GM20000 (cell line): ENCODE data around the gene SNPH.

Experiments used
- DNase-seq: peaks from one replicate; pipeline ENCODE4 v3.0.0; 2012; ENCODE audit warnings: low spot score
- CTCF ChIP-seq: IDR thresholded peaks from 2 replicates; pipeline ENCODE4 v1.5.1; 2012; ENCODE audit warnings: mild to moderate bottlenecking, control low read depth; ENCODE audit errors: extremely low read depth, missing control alignments

Gene SNPH

GRCh38 chr20:1298888-1299511, 32.9 kb downstream of the SNPH start:
- TF ChIP-seq CTCF = no peak
- DNase-seq = no peak

GRCh38 chr20:1299522-1299921, 33.4 kb downstream of the SNPH start:
- DNase-seq = no peak
- TF ChIP-seq CTCF = no peak

- no peak for DNase-seq
Measured at GRCh38 chr20:1300083-1300840, 34.2 kb downstream of the SNPH start.

GRCh38 chr20:1301031-1301529, 35.0 kb downstream of the SNPH start:
- no peak for DNase-seq

More at GRCh38 chr20:1300083-1300840, 34.2 kb downstream of the SNPH start:
- TF ChIP-seq CTCF = no peak

GRCh38 chr20:1302685-1303541, 36.8 kb downstream of the SNPH start:
- TF ChIP-seq CTCF = no peak
- DNase-seq = no peak

More at GRCh38 chr20:1301031-1301529, 35.0 kb downstream of the SNPH start:
- TF ChIP-seq CTCF = no peak

GRCh38 chr20:1304710-1305515, 38.8 kb downstream of the SNPH start:
- no peak for DNase-seq
- TF ChIP-seq CTCF = no peak
